HG02798 (cell line): ENCODE data around the gene SOCS4.
"Not testable (repeated sequence)": the region's sequence is repeated elsewhere in the genome, so short reads cannot be mapped to it uniquely, and the experiment has no call there.

Experiments
- ATAC-seq: cut with Tn5 transposase; IDR thresholded peaks from one replicate; pipeline ENCODE4 v1.9.1; 2021; ENCODE audit warnings: mild to moderate bottlenecking; ENCODE audit not compliant: unreplicated experiment, poor library complexity

The SOCS4 gene

GRCh38 chr14:55051423-55052268 lies 24.6 kb downstream of the SOCS4 start, which contains the start of gene MAPK1IP1L:
TSS of gene MAPK1IP1L (plus strand) at chr14:55051647. CDS start at chr14:55061684, 10,037 bp downstream.
- peak; percentile 94 for ATAC-seq

GRCh38 chr14:55052269-55052930 lies 25.4 kb downstream of the SOCS4 start:
- peak; percentile 1 for ATAC-seq

- no peak for ATAC-seq
Observed at GRCh38 chr14:55053018-55053417, 26.0 kb downstream of the SOCS4 start.

- no peak for ATAC-seq
Observed at GRCh38 chr14:55053500-55053899, 26.5 kb downstream of the SOCS4 start.

GRCh38 chr14:55054098-55054497 lies 27.1 kb downstream of the SOCS4 start:
- ATAC-seq: no peak

- no peak for ATAC-seq
Observed at GRCh38 chr14:55057919-55058318, 30.9 kb downstream of the SOCS4 start.

- no peak for ATAC-seq
Observed at GRCh38 chr14:55059333-55059732, 32.3 kb downstream of the SOCS4 start.

- ATAC-seq: no peak
Observed at GRCh38 chr14:55062517-55063351, 35.7 kb downstream of the SOCS4 start.

- not testable (repeated sequence) for ATAC-seq
Observed at GRCh38 chr14:55064896-55065295, 37.9 kb downstream of the SOCS4 start.

- no peak for ATAC-seq
Observed at GRCh38 chr14:55065411-55065810, 38.4 kb downstream of the SOCS4 start.

- no peak for ATAC-seq
Observed at GRCh38 chr14:55066223-55066622, 39.2 kb downstream of the SOCS4 start.

- ATAC-seq: no peak
Observed at GRCh38 chr14:55070981-55071411, 44.0 kb downstream of the SOCS4 start.

GRCh38 chr14:55071870-55072640 lies 45.0 kb downstream of the SOCS4 start:
- peak; percentile 40 for ATAC-seq

- ATAC-seq: no peak
Observed at GRCh38 chr14:55073856-55074255, 46.8 kb downstream of the SOCS4 start.

GRCh38 chr14:55074662-55075061 lies 47.6 kb downstream of the SOCS4 start:
- peak; percentile 60 for ATAC-seq

- no peak for ATAC-seq
Observed at GRCh38 chr14:55075628-55076175, 48.7 kb downstream of the SOCS4 start.

- ATAC-seq: no peak
Observed at GRCh38 chr14:55077170-55078151, 50.4 kb downstream of the SOCS4 start.

- ATAC-seq: not testable (repeated sequence)
Observed at GRCh38 chr14:55079961-55080360, 52.9 kb downstream of the SOCS4 start.
